Measurements from ENCODE around the gene INTS2.

Gene INTS2

DNA sequence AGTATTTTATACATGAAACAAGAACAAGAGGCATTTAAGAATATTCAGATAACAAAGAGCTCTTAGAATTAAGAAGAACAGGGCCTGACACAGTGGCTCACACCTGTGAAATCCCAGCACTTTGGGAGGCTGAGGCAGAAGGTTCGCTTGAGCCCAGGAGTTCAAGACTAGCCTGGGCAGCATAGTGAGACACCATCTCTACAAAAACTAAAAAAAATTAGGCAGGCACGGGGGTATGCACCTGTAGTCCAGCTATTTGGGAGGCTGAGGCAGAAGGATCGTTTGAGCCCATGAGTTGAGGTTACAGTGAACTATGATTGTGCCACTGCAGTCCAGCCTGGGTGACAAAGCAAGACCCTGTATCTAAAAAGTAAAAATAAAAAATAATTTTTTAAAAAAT lies 52.0 kb downstream of the INTS2 start:
- TF ChIP-seq, protein P1, sequence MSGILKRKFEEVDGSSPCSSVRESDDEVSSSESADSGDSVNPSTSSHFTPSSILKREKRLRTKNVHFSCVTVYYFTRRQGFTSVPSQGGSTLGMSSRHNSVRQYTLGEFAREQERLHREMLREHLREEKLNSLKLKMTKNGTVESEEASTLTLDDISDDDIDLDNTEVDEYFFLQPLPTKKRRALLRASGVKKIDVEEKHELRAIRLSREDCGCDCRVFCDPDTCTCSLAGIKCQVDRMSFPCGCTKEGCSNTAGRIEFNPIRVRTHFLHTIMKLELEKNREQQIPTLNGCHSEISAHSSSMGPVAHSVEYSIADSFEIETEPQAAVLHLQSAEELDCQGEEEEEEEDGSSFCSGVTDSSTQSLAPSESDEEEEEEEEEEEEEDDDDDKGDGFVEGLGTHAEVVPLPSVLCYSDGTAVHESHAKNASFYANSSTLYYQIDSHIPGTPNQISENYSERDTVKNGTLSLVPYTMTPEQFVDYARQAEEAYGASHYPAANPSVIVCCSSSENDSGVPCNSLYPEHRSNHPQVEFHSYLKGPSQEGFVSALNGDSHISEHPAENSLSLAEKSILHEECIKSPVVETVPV (CRISPR knock-in tag; IDR thresholded peaks at IDR 0.05) = no peak
- TF ChIP-seq BACH2 (CRISPR knock-in tag; IDR thresholded peaks at IDR 0.05; ENCODE audit: borderline replicate concordance) = no peak
- no peak for TF ChIP-seq POU6F1 (CRISPR knock-in tag; IDR thresholded peaks at IDR 0.05; ENCODE audit: borderline replicate concordance, low read depth)
- TF ChIP-seq PATZ1 (CRISPR knock-in tag; IDR thresholded peaks at IDR 0.05; ENCODE audit: borderline replicate concordance) = no peak
- TF ChIP-seq ZFP30 (CRISPR knock-in tag; IDR thresholded peaks at IDR 0.05) = no peak
- TF ChIP-seq, protein P2, sequence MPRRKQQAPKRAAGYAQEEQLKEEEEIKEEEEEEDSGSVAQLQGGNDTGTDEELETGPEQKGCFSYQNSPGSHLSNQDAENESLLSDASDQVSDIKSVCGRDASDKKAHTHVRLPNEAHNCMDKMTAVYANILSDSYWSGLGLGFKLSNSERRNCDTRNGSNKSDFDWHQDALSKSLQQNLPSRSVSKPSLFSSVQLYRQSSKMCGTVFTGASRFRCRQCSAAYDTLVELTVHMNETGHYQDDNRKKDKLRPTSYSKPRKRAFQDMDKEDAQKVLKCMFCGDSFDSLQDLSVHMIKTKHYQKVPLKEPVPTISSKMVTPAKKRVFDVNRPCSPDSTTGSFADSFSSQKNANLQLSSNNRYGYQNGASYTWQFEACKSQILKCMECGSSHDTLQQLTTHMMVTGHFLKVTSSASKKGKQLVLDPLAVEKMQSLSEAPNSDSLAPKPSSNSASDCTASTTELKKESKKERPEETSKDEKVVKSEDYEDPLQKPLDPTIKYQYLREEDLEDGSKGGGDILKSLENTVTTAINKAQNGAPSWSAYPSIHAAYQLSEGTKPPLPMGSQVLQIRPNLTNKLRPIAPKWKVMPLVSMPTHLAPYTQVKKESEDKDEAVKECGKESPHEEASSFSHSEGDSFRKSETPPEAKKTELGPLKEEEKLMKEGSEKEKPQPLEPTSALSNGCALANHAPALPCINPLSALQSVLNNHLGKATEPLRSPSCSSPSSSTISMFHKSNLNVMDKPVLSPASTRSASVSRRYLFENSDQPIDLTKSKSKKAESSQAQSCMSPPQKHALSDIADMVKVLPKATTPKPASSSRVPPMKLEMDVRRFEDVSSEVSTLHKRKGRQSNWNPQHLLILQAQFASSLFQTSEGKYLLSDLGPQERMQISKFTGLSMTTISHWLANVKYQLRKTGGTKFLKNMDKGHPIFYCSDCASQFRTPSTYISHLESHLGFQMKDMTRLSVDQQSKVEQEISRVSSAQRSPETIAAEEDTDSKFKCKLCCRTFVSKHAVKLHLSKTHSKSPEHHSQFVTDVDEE (CRISPR knock-in tag; IDR thresholded peaks at IDR 0.05) = no peak
- TF ChIP-seq, protein P3, sequence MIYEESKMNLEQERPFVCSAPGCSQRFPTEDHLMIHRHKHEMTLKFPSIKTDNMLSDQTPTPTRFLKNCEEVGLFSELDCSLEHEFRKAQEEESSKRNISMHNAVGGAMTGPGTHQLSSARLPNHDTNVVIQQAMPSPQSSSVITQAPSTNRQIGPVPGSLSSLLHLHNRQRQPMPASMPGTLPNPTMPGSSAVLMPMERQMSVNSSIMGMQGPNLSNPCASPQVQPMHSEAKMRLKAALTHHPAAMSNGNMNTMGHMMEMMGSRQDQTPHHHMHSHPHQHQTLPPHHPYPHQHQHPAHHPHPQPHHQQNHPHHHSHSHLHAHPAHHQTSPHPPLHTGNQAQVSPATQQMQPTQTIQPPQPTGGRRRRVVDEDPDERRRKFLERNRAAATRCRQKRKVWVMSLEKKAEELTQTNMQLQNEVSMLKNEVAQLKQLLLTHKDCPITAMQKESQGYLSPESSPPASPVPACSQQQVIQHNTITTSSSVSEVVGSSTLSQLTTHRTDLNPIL (CRISPR knock-in tag; IDR thresholded peaks at IDR 0.05; ENCODE audit: low read depth) = no peak
- no peak for TF ChIP-seq GLIS3 (CRISPR knock-in tag; IDR thresholded peaks at IDR 0.05)
- TF ChIP-seq CSDC2 (CRISPR knock-in tag; IDR thresholded peaks at IDR 0.05) = no peak
- TF ChIP-seq ZNF8 (CRISPR knock-in tag; IDR thresholded peaks at IDR 0.05) = no peak
- TF ChIP-seq ZC3H10 (CRISPR knock-in tag; IDR thresholded peaks at IDR 0.05) = no peak
- TF ChIP-seq ARNTL (CRISPR knock-in tag; IDR thresholded peaks at IDR 0.05; ENCODE audit: borderline replicate concordance, low read depth) = no peak
- no peak for TF ChIP-seq ZFP3 (CRISPR knock-in tag; IDR thresholded peaks at IDR 0.05)
- no peak for TF ChIP-seq ISL1 (CRISPR knock-in tag; IDR thresholded peaks at IDR 0.05)
- TF ChIP-seq PPARA (CRISPR knock-in tag; IDR thresholded peaks at IDR 0.05; ENCODE audit: borderline replicate concordance) = no peak
- TF ChIP-seq OSR1 (CRISPR knock-in tag; IDR thresholded peaks at IDR 0.05) = no peak
- no peak for TF ChIP-seq TCF4 (CRISPR knock-in tag; IDR thresholded peaks at IDR 0.05; ENCODE audit: borderline replicate concordance)
- no peak for ATAC-seq

- TF ChIP-seq ESRRG (CRISPR knock-in tag; IDR thresholded peaks at IDR 0.05) (no peak), ISL1 (CRISPR knock-in tag; IDR thresholded peaks at IDR 0.05) (peak; percentile 34; the same call in 1 of the 2 replicates), ARNTL (CRISPR knock-in tag; IDR thresholded peaks at IDR 0.05; ENCODE audit: borderline replicate concordance, low read depth) (no peak)
- TF ChIP-seq, protein P2 (CRISPR knock-in tag; IDR thresholded peaks at IDR 0.05) = no peak
- ATAC-seq = no peak
Measured at GRCh38 chr17:61875285-61875684, 52.5 kb downstream of the INTS2 start.
